IPS-11a (cell line): Measurements from ENCODE around the gene NCKAP5.

Experiments
- H3K4me3 ChIP-seq: one replicate; pipeline ENCODE4 v1.5.1; 2013; ENCODE audit warnings: low read depth, low read length, control low read depth

The NCKAP5 gene

GRCh38 chr2:132751836-132752235 lies 816.4 kb downstream of the NCKAP5 start:
- no peak overlapping the region for H3K4me3 ChIP-seq

- H3K4me3 ChIP-seq: no peak overlapping the region
Observed at GRCh38 chr2:132750606-132751005, 817.7 kb downstream of the NCKAP5 start.

- H3K4me3 ChIP-seq: no peak overlapping the region
Observed at GRCh38 chr2:132747046-132747445, 821.2 kb downstream of the NCKAP5 start.

- H3K4me3 ChIP-seq: no peak overlapping the region
Observed at GRCh38 chr2:132741754-132742153, 826.5 kb downstream of the NCKAP5 start.

- no peak overlapping the region for H3K4me3 ChIP-seq
Observed at GRCh38 chr2:132740081-132740720, 828.1 kb downstream of the NCKAP5 start.

- H3K4me3 ChIP-seq: no peak overlapping the region
Observed at GRCh38 chr2:132738223-132738622, 830.0 kb downstream of the NCKAP5 start.

GRCh38 chr2:132736059-132736458 lies 832.2 kb downstream of the NCKAP5 start:
- H3K4me3 ChIP-seq: no peak overlapping the region

GRCh38 chr2:132734961-132735360 lies 833.3 kb downstream of the NCKAP5 start:
- H3K4me3 ChIP-seq: no peak overlapping the region

- H3K4me3 ChIP-seq: no peak overlapping the region
Observed at GRCh38 chr2:132733094-132733493, 835.2 kb downstream of the NCKAP5 start.

- no peak overlapping the region for H3K4me3 ChIP-seq
Observed at GRCh38 chr2:132732694-132733093, 835.6 kb downstream of the NCKAP5 start.

GRCh38 chr2:132731441-132731840 lies 836.8 kb downstream of the NCKAP5 start:
- H3K4me3 ChIP-seq: no peak overlapping the region

GRCh38 chr2:132730611-132731010 lies 837.7 kb downstream of the NCKAP5 start:
- H3K4me3 ChIP-seq: no peak overlapping the region

- H3K4me3 ChIP-seq: no peak overlapping the region
Observed at GRCh38 chr2:132729522-132729921, 838.7 kb downstream of the NCKAP5 start.

- no peak overlapping the region for H3K4me3 ChIP-seq
Observed at GRCh38 chr2:132726155-132726554, 842.1 kb downstream of the NCKAP5 start.

GRCh38 chr2:132725748-132726147 lies 842.5 kb downstream of the NCKAP5 start:
- H3K4me3 ChIP-seq: no peak overlapping the region

- no peak overlapping the region for H3K4me3 ChIP-seq
Observed at GRCh38 chr2:132725148-132725547, 843.1 kb downstream of the NCKAP5 start.

- no peak overlapping the region for H3K4me3 ChIP-seq
Observed at GRCh38 chr2:132721938-132722337, 846.3 kb downstream of the NCKAP5 start.

- H3K4me3 ChIP-seq: no peak overlapping the region
Observed at GRCh38 chr2:132720393-132720792, 847.9 kb downstream of the NCKAP5 start.

- no peak overlapping the region for H3K4me3 ChIP-seq
Observed at GRCh38 chr2:132719480-132719879, 848.8 kb downstream of the NCKAP5 start.

GRCh38 chr2:132716954-132717353 lies 851.3 kb downstream of the NCKAP5 start:
- H3K4me3 ChIP-seq: no peak overlapping the region

GRCh38 chr2:132715386-132716351 lies 852.6 kb downstream of the NCKAP5 start:
- no peak overlapping the region for H3K4me3 ChIP-seq

- no peak overlapping the region for H3K4me3 ChIP-seq
Observed at GRCh38 chr2:132703396-132703795, 864.9 kb downstream of the NCKAP5 start.
